ENCODE data around the gene PPP6R3.

The PPP6R3 gene

DNA sequence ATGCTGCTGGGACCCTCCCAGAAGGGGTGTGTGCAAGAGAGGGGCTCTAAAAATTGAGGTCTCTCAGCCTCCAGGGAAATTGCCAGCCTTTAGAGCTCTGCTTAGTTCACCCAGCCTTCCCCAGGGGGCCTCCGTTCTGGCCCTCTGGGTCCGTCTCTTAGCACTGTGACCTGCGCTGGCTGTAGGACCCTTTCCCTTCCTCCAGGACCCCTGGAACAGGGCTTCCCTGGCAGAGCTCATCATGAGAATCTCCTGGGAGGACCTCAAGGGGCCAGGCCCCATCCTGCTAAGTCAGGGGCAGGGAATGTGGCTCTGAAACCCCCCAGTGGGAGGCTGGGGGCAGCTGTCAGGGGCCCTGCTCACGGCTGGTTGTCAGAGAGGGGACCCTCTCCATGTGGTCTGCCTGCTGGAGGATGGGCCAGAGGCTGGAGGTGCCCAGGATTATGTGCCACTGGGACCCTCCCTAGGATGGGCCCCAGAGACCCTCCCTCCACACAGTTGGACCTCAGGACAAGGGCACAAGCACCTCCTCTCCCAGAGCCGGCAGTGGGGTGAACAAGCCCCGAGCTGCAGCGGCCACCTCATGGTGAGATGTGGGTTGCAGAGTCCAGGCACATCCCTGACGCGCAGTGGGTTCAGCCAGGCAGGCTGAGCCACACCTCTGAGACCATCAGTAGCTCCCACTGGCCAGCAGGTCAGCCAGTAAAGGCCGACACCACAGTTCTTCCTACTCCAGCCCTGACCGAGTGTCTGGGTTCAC lies 196.6 kb downstream of the PPP6R3 start:
- DNase-seq = no peak

DNA sequence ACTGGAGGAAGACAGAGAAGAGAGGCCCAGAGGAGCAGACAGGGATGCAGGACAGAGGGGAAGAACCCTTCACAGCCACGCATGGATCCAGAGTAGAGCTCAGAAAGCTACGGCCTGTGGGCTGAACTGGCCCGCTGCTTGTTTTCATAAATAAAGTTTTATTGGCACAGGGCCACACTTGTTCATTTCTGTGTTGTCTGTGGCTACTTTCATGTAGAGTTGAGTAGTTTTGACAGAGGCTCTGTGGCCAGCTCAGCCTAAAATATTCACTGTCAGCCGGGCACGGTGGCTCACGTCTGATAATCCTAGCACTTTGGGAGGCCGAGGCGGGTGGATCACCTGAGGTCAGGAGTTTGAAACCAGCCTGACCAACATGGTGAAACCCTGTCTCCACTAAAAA lies 197.5 kb downstream of the PPP6R3 start:
- no peak for DNase-seq

DNA sequence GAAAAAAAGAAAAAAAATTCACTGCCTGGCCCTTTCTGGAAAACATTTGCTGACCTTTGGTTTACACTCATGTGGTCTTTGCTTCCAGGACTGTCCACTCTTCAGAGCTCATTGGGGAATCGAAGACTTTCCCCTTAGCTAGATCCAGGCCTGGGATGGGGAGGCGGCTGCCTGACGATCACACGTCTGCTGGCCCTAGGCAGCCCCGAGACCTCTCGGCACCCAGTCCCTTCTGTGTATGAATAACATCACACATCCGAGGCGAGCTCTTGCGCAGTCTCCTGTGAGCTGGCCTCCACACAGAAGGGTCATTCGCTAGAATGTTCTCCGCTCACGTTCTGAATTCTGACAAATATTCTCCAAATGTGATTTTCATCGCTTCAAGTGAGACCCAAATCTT lies 198.1 kb downstream of the PPP6R3 start:
- DNase-seq = no peak

DNA sequence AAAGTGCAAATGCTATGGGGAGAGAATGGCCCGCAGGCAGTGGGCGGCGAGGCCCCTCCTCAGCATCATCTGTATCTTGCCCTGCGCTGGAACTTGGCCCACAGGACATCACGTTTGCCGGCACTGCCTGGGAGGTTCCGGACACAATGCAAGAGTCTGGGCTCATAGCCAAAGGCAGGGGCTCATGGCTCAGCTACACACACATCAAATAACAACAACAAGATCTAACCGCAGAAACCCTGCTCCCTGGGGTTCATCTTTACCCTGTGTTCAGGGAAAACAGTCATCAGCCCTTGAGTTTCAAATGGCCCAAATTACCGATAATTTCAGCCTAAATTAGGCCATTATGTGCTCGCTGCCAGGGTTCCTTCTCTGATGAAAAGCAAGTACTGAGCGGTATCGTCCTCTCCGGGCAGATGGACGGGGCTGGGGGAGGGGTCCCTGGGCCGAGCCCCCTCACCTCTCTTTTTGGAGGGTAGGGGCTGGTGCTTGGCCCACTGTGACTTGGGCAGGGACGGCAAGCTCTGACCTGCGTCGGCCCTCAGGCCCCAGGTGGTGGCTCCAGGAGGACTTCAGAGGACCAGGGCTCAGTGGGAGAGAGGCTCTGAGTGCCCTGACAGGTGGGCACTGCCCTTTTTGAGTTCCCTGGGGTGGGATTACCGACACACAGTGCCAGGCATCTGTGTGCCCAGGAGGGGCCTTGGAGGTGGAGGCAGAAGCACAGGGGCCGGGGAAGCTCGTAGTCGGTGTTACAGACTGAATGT lies 198.8 kb downstream of the PPP6R3 start:
- DNase-seq = peak; percentile 66

DNA sequence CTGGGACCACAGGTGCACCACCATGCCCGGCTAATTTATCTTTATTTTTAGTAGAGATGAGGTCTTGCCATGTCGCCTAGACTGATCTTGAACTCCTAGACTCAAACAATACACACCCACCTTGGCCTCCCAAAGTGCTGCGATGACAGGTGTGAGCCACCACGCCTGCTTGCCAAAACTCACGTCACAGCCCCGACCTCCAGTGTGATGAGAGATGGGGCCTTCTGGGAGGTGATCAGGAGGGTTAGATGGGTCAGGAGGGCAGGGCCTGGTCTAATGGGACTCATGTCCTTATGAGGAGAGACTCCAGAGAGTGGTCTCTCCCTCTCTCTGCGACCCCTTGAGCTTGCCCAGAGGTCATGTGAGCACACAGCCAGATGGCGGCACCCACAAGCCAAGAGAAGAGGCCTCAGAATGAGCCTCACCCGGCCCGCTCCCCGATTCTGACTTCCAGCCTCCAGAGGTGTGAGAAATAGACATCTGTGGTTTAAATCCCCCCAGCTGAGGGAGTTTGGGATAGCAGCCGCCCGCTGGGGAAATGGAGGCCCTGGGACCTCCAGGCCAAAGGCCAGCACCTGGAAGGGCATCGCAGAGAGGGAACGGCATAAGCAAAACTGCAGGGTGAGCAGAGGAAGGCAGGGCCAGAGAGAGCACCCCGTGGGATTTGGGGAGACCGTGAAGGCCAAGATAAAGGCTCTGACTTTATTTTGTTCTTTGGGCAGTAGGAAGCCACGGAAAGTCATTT lies 199.7 kb downstream of the PPP6R3 start:
- no peak for DNase-seq

DNA sequence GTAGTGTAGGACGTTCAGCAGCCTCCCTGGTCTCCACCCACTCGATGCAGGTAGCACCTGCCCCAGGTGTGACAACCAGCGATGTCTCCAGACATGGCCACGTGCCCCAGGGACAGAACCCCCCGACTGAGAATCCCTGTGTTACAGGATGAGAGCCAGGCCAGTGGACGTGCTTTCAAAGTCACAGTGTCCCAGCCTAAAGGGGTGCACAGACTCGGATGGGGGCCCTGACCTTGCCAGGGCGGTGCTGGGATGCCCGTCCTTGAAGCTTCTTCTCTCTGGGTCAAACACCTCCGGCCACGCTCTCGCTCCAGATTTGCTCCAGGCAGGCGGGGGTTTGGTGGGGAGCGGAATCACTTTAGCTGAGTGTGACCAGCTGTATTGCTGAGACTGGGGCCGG lies 200.5 kb downstream of the PPP6R3 start:
- DNase-seq = no peak

DNA sequence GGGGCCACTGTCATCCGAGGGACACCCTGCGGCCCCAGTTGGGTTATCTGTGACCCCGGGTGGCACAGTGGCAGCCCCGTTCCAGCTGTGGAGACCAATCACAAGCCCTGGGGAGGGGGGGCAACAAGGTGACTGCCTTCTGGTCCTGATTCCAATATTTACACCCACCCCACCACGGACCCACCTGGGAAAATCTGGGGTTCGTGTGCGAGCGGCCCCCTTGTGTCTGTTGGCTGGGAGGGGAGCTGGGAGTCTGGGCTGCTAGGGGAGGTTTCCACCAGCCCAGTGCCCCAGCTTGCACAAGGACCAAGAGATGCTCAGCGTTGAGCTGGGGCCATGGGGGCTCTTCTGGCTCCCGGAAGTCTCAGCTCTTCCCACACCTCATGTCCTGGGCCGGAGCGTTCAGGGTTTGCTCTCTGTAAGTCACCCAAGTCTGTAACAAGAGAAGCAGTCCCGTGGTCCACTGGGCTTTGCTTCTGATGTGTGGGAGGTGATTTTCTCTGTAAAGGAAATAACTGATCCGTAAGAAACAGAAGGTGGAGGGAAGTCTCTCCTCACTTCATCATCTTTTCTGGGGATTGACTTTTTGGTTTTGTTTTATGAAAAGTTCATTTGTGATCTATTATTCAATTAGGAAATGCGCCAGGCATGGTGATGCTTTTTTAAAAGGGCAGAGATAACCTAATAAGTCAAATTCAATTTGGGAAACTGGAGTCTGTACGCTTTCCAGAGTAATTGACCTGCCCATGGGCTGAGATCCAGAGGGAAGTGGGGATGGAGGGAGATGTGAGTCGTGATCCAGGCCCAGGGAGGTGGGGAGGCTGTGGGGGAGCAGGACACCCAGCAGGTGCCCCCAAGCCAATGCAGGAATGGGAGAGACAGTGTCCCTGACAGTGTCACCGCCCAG lies 201.4 kb downstream of the PPP6R3 start:
- DNase-seq = no peak

DNA sequence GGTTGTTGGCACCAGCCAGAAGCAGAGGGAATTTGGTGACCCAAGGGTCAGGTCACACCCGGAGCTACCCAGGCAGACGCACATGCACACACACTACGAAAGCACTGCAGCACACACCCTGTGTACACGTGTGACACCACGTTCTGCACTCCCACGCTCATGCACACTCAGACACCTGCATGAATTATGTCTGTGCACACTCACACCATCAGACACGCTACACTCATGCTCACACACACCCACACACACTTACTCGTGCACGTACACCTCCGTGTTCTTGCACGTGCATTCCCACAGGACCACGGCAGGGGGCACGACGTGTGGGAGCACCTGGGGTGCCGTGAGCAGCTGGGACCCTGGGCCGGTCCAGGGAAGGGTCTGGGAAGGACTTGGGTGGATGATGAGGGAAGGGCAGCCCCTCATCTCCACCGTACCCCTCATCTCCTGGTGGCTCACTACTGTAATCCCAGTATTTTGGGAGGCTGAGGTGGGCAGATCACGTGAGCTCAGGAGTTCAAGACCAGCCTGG lies 203.0 kb downstream of the PPP6R3 start:
- no peak for DNase-seq

DNA sequence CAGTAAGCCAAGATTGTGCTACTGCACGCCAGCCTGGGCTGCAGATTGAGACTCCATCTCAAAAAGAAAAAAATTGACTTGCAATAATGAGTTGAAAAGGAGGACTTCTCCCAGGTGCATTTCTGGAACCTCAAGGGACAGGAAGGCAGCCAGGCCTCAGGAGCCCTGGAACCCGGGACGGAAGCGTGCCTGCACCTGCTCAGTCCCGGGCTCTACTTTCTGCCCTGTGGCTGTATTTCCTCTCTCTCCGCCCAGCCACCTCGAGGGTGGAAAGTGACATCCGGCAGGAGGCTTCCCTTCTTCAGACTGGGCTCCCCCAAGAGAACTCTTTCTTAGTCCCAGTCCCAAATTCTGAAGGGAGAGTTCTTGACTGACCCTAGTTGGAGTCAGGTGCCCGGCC lies 203.6 kb downstream of the PPP6R3 start:
- DNase-seq = no peak

DNA sequence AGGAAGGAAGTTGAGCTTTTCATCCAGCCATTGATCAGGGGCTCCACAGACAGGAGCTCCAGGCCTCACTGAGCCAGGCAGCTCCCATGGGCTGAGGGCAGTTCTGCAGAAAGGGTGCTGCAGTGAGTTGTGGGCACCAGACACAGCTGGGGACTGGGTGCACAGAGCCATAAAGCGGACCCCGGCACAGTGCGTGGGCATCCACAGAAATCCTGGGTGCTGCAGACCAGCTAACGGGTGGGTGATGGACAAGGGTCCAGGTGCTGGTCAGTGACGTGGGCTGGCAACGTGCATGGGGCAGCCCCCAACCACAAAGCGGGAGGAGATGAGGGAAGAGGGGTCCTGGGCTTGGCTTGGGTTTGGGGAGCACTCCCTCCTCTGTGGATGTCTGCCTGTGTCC lies 204.4 kb downstream of the PPP6R3 start:
- DNase-seq = no peak
